ENCODE results near the gene TIAM2.

TIAM2 gene

DNA sequence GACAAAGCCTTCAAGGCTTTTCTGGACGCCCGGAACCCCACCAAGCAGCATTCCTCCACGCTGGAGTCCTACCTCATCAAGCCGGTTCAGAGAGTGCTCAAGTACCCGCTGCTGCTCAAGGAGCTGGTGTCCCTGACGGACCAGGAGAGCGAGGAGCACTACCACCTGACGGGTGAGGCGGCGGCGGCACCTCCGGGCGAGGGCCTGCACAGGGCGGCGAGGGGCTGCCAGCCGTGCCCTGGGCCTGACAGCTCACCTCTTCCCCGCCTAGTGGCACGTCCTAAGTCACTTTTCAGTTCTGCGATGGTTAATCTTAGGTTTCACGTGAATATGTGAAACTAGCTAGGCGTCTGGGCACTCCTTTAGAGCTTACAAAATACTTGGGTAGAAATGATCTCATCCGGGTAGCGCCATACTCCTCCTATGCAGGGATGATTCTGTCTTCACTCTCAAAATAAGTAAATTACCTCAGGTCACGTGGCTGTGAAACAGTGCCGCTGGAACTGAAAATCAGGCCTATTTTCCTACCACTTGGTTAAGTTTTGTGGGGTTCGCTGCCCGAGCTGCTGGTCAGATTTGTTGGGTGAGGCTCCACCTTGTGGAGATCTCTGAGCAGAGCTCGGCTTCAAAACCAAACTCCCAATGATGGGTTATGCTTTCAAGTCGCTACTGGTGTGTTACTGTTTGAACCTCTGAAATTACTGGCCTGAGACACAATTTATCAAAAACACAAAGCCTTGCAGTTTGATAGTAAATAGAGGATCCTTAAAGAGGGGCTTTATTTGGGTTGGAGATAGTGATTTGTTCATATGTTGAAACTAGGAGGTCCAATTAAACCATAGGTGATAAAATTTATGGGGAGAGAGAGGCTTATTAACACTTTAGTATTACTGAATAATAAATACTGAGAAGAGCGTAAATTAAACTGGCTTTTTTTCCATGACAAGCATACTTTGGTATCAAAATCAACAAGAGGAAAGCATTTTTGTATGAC lies 253.2 kb downstream of the TIAM2 start:
- DNase-seq = no peak
- H3K9me3 ChIP-seq (ENCODE audit: severe bottlenecking) = no peaks in the 10 kb centered on the region
- peaks cover 85% of the 10 kb centered on the region for H3K36me3 ChIP-seq
- TF ChIP-seq, protein P1, sequence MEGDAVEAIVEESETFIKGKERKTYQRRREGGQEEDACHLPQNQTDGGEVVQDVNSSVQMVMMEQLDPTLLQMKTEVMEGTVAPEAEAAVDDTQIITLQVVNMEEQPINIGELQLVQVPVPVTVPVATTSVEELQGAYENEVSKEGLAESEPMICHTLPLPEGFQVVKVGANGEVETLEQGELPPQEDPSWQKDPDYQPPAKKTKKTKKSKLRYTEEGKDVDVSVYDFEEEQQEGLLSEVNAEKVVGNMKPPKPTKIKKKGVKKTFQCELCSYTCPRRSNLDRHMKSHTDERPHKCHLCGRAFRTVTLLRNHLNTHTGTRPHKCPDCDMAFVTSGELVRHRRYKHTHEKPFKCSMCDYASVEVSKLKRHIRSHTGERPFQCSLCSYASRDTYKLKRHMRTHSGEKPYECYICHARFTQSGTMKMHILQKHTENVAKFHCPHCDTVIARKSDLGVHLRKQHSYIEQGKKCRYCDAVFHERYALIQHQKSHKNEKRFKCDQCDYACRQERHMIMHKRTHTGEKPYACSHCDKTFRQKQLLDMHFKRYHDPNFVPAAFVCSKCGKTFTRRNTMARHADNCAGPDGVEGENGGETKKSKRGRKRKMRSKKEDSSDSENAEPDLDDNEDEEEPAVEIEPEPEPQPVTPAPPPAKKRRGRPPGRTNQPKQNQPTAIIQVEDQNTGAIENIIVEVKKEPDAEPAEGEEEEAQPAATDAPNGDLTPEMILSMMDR (IDR thresholded peaks at IDR 0.05; ENCODE audit: low read depth, low read length) = peak; percentile 62
- H3K27ac ChIP-seq = no peak overlapping the region
- H3K27me3 ChIP-seq (ENCODE audit: insufficient read depth, low read depth, severe bottlenecking) = no peaks in the 10 kb centered on the region
- H3K4me3 ChIP-seq (ENCODE audit: low read depth, low read length) = no peak overlapping the region

- Histone ChIP-seq H3K36me3 (peaks cover 94% of the 10 kb centered on the region), H3K4me3 (ENCODE audit: low read depth, low read length) (no peak overlapping the region), H3K27ac (no peak overlapping the region), H3K9me3 (ENCODE audit: severe bottlenecking) (no peaks in the 10 kb centered on the region), H3K27me3 (ENCODE audit: insufficient read depth, low read depth, severe bottlenecking) (no peaks in the 10 kb centered on the region)
- DNase-seq = no peak
- TF ChIP-seq, protein P1 (IDR thresholded peaks at IDR 0.05; ENCODE audit: low read depth, low read length) = no peak
Measured at GRCh38 chr6:155250701-155251381, 255.7 kb downstream of the TIAM2 start.

DNA sequence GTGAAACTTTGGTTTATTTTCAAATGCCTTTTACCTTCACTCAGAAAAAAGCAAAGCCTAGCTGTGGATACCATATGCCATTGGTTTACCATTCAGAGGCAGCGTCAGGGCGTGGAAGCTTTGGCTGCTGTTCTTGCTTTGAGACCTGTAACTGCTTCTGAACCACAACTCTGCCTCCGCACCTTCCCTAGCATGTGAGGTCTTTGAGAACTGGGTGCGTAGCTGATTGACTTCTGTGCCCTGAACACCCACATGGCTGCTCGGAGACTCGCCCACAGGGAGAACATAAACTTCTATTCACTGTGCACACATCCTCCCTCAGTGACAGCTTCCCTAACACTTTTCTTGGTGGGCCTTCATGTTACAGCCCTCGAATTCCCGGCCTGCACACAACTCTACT lies 257.5 kb downstream of the TIAM2 start:
- H3K27ac ChIP-seq = no peak overlapping the region
- no peak overlapping the region for H3K4me3 ChIP-seq (ENCODE audit: low read depth, low read length)
- H3K27me3 ChIP-seq (ENCODE audit: insufficient read depth, low read depth, severe bottlenecking) = no peaks in the 10 kb centered on the region
- TF ChIP-seq, protein P1 (IDR thresholded peaks at IDR 0.05; ENCODE audit: low read depth, low read length) = no peak
- no peak for DNase-seq
- H3K9me3 ChIP-seq (ENCODE audit: severe bottlenecking) = no peaks in the 10 kb centered on the region
- peaks cover 93% of the 10 kb centered on the region for H3K36me3 ChIP-seq

- Histone ChIP-seq H3K27ac (no peak overlapping the region), H3K4me3 (ENCODE audit: low read depth, low read length) (no peak overlapping the region), H3K27me3 (ENCODE audit: insufficient read depth, low read depth, severe bottlenecking) (no peaks in the 10 kb centered on the region), H3K36me3 (peaks cover 92% of the 10 kb centered on the region), H3K9me3 (ENCODE audit: severe bottlenecking) (no peaks in the 10 kb centered on the region)
- no peak for DNase-seq
- TF ChIP-seq, protein P1 (IDR thresholded peaks at IDR 0.05; ENCODE audit: low read depth, low read length) = no peak
Measured at GRCh38 chr6:155253337-155253736, 258.2 kb downstream of the TIAM2 start.

DNA sequence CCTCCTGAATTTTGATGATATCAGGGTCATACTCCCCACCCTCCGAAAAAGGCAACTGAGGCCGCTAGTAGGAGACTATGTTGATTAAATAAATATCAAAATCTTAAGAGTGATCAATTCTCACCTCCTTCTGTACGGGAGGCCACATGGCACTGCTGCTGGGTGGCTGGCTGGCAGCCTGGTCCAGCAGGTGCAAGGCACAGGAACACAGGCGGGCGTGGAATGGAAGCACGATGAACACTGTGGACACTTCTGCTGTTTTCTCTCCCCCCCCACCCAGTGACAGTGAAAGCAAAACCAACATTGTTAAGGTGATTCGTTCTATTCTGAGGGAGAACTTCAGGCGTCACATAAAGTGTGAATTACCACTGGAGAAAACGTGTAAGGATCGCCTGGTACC lies 259.0 kb downstream of the TIAM2 start:
- TF ChIP-seq, protein P1 (IDR thresholded peaks at IDR 0.05; ENCODE audit: low read depth, low read length) = no peak
- Histone ChIP-seq H3K27me3 (ENCODE audit: insufficient read depth, low read depth, severe bottlenecking) (no peaks in the 10 kb centered on the region), H3K27ac (no peak overlapping the region), H3K36me3 (peaks cover 91% of the 10 kb centered on the region), H3K4me3 (ENCODE audit: low read depth, low read length) (no peak overlapping the region), H3K9me3 (ENCODE audit: severe bottlenecking) (no peaks in the 10 kb centered on the region)
- DNase-seq = no peak

All from WERI-Rb-1 (cell line).